Activated B cell treated with CpG ODN at 0.5 μM for 24 hours (primary cell): ENCODE results near the gene DRD1. TPM values are rescaled to one million over a fixed set of nuclear protein-coding genes. Genes with fewer than 3 reads are reported as not detected.

Source experiments
- ATAC-seq: fragments of 200-7000 bp; cut with Tn5 transposase; one replicate; pipeline ENCODE4 v1.10.0; 2021; ENCODE audit warnings: low read depth, mild to moderate bottlenecking, moderate library complexity
- CTCF ChIA-PET: fragments of 350-600 bp; sonication (Branson Sonifier 250); formaldehyde crosslinking; loops from one replicate; lab custom pipeline; 2021; ENCODE audit warnings: antibody characterized with exemption; lab: Charles Lee
- POLR2A ChIA-PET: fragments of 350-600 bp; sonication (Branson Sonifier 250); formaldehyde crosslinking; loops from one replicate; lab custom pipeline; 2021; ENCODE audit warnings: antibody characterized with exemption; lab: Charles Lee
- DNase-seq: peaks from one replicate; pipeline ENCODE4 v3.0.0; 2022
- H3K27ac Mint-ChIP-seq: one replicate; pipeline ENCODE4 v1.8.0; 2020; ENCODE audit warnings: mixed read lengths
- H3K27me3 Mint-ChIP-seq: one replicate; pipeline ENCODE4 v1.8.0; 2021; ENCODE audit warnings: mixed read lengths
- H3K36me3 Mint-ChIP-seq: one replicate; pipeline ENCODE4 v1.8.0; 2021; ENCODE audit warnings: low read depth, mixed read lengths
- H3K4me1 Mint-ChIP-seq: one replicate; pipeline ENCODE4 v1.8.0; 2021; ENCODE audit warnings: mixed read lengths
- H3K4me3 Mint-ChIP-seq: one replicate; pipeline ENCODE4 v1.8.0; 2020; ENCODE audit warnings: mild to moderate bottlenecking, mixed read lengths
- H3K9me3 Mint-ChIP-seq: one replicate; pipeline ENCODE4 v1.8.0; 2020; ENCODE audit warnings: mixed read lengths
- CTCF ChIP-seq: fragments of 200-600 bp; IDR thresholded peaks from one replicate; pipeline ENCODE4 v1.8.0; 2022; ENCODE audit warnings: antibody characterized with exemption, mild to moderate bottlenecking
- intact Hi-C: fragments of 100-400 bp; cut with micrococcal nuclease; formaldehyde crosslinking; loops from one replicate; pipeline ENCODE4 v1.15.1; 2024
- total RNA-seq: library from RNA; stranded (reverse); gene quantifications from 2 replicates; pipeline ENCODE4 v1.2.3, GENCODE V29; 2022

The DRD1 gene
- total RNA-seq, 1 donor from 2014 or later, result not detected

DNA sequence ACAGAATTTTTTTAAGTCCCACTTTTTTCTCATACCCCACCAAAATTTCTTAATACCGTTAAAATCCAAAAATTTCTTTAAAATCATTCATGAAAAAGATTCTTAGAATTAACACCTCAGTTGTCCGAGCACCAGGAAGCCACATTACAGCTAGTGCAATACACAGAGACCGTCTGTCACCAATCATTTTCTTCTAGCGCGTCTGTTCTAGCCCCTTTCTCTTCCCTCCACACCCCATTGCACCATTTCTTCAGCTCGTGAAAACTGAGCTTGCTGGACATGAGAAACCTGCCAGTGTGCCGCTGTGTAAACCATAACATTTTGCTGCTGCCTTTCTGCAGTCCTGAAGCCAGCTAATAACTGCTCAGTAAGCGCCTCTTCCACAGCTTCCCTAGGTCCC, 39.4 kb upstream of the DRD1 start:
- H3K4me1 Mint-ChIP-seq, result peaks cover 26% of the 10 kb centered on the region
- no peak overlapping the region for H3K27ac Mint-ChIP-seq
- ATAC-seq, result no peak

GRCh38 chr5:175479125-175479881, 35.3 kb upstream of the DRD1 start:
- peaks cover 29% of the 10 kb centered on the region for H3K4me1 Mint-ChIP-seq
- no peak for DNase-seq
- intact Hi-C loops, result loop anchor here (10.0 kb wide), 1 partner anchor 415 kb away; no protein-coding TSS in a partner anchor
- peak overlapping the region; percentile 78 for H3K27ac Mint-ChIP-seq
- CTCF ChIA-PET, result no interaction called here
- peaks cover 5% of the 10 kb centered on the region for H3K27me3 Mint-ChIP-seq
- no peaks in the 10 kb centered on the region for H3K9me3 Mint-ChIP-seq
- TF ChIP-seq CTCF, result no peak
- peaks cover 25% of the 10 kb centered on the region for H3K36me3 Mint-ChIP-seq
- peak overlapping the region; percentile 93 for H3K4me3 Mint-ChIP-seq
- POLR2A ChIA-PET, result no interaction called here
- ATAC-seq, result no peak

More for the DNA sequence above, 39.4 kb upstream of the DRD1 start:
- intact Hi-C loops, result no loop called here
- CTCF ChIA-PET, result interaction anchor here (1.1 kb wide), 1 partner anchor 23 kb away, joined by 3 read pairs; no protein-coding TSS in a partner anchor
- Mint-ChIP-seq H3K4me3 (no peak overlapping the region), H3K36me3 (peaks cover 45% of the 10 kb centered on the region), H3K9me3 (no peaks in the 10 kb centered on the region), H3K27me3 (no peaks in the 10 kb centered on the region)
- no peak for DNase-seq
- POLR2A ChIA-PET, result no interaction called here
- no peak for TF ChIP-seq CTCF

GRCh38 chr5:175478384-175479124, 34.6 kb upstream of the DRD1 start, which contains the start of gene SFXN1:
Gene SFXN1, plus strand, starts transcription at chr5:175478560. Its CDS starts 13,544 bp downstream, at chr5:175492104.
- POLR2A ChIA-PET, result interaction anchor here (0.8 to 1.0 kb wide), 2 partner anchors 13 to 1059 kb away, joined by 3 read pairs; partner anchors contain the start of gene RNF44

DNA sequence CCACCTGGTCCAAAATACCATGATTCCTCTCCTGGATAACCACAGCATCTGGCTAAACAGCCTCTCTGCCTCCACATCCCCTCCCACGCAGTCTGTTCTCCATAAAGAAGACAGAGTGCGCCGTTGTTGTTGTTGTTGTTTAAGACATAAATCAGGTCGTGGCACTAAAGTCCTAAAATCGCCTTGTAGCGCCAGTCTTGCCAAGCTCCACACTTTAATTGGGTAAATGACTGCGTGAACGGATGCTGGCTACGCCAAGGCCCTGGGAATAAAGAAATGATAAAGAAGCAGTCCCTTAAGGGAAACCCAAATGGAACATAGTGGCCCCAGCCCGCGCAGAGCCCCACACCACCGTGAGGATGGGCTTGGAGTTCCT, 34.0 kb upstream of the DRD1 start:
- ATAC-seq, result no peak
- peaks cover 29% of the 10 kb centered on the region for H3K4me1 Mint-ChIP-seq
- H3K36me3 Mint-ChIP-seq, result peaks cover 12% of the 10 kb centered on the region
- TF ChIP-seq CTCF, result no peak
- intact Hi-C loops, result loop anchor here (10.0 kb wide), 1 partner anchor 417 kb away; no protein-coding TSS in a partner anchor
- no peak for DNase-seq
- ChIA-PET CTCF (interaction anchor here (1.2 kb wide), 1 partner anchor 13 kb away, joined by 7 read pairs; no protein-coding TSS in a partner anchor), POLR2A (interaction anchor here (0.8 to 1.0 kb wide), 2 partner anchors 13 to 1059 kb away, joined by 3 read pairs; partner anchors contain the start of gene RNF44)
- H3K4me3 Mint-ChIP-seq, result peak overlapping the region; percentile 81
- no peak overlapping the region for H3K27ac Mint-ChIP-seq
- H3K27me3 Mint-ChIP-seq, result peaks cover 10% of the 10 kb centered on the region
- H3K9me3 Mint-ChIP-seq, result no peaks in the 10 kb centered on the region

More at GRCh38 chr5:175478384-175479124, 34.6 kb upstream of the DRD1 start, which contains the start of gene SFXN1:
- H3K4me3 Mint-ChIP-seq, result peak within 1 kb of the TSS; percentile 93
- ATAC-seq (peak; percentile 88), DNase-seq (peak; percentile 76)
- no peak for TF ChIP-seq CTCF
- H3K9me3 Mint-ChIP-seq, result no peaks in the 10 kb centered on the region
- peak within 1 kb of the TSS; percentile 78 for H3K27ac Mint-ChIP-seq
- intact Hi-C loops, result loop anchor here (10.0 kb wide), 1 partner anchor 416 kb away; no protein-coding TSS in a partner anchor
- CTCF ChIA-PET, result interaction anchor here (1.2 kb wide), 1 partner anchor 14 kb away, joined by 7 read pairs; no protein-coding TSS in a partner anchor
- H3K27me3 Mint-ChIP-seq, result peaks cover 10% of the 10 kb centered on the region
- peaks cover 18% of the 10 kb centered on the region for H3K36me3 Mint-ChIP-seq
- H3K4me1 Mint-ChIP-seq, result peaks cover 29% of the 10 kb centered on the region
